ENCODE measurements around the gene SUSD2. TPM values are rescaled to one million over a fixed set of nuclear protein-coding genes. Genes with fewer than 3 reads are reported as not detected.

SUSD2 gene
- total and polyA plus RNA-seq, 9 donors = 0.40 to 2.6 (median 1.0) TPM

DNA sequence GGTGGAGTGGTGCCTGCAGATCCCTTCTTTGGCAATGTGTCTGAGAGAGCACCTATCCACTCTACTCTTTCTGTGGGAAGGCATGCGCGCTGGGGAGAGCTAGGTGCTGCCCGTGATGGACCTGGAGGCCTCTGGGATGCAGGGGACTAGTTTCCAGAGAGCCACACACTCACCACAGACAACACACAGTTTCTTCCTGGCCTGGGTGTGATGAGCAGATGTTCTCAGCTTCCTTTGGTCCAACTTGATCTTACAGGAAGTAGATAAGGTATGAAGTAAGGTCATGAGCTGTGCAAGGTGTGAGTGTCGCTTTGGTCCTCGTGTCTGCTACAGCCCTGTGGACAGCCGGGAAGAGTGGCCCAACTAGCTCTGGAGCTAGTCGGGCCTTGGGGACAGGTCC is 27.3 kb upstream of the SUSD2 start:
- Histone ChIP-seq H3K27me3 (ENCODE audit: control insufficient read depth, insufficient read depth, low read length) (peaks cover 2% of the 10 kb centered on the region), H3K27ac (ENCODE audit: low read length) (no peak overlapping the region), H3K4me3 (ENCODE audit: low read length) (no peak overlapping the region), H3K4me1 (ENCODE audit: control insufficient read depth, insufficient read depth, low read length) (peaks cover 42% of the 10 kb centered on the region), H3K36me3 (ENCODE audit: control insufficient read depth, insufficient read depth, low read length) (peaks cover 14% of the 10 kb centered on the region), H3K9me3 (replicated peaks; ENCODE audit: control insufficient read depth, low read depth, low read length) (no peaks in the 10 kb centered on the region)
- 95% methylated on average over 4 of the region's 7 CpGs for WGBS (ENCODE audit: insufficient coverage)
- DNase-seq = no peak

DNA sequence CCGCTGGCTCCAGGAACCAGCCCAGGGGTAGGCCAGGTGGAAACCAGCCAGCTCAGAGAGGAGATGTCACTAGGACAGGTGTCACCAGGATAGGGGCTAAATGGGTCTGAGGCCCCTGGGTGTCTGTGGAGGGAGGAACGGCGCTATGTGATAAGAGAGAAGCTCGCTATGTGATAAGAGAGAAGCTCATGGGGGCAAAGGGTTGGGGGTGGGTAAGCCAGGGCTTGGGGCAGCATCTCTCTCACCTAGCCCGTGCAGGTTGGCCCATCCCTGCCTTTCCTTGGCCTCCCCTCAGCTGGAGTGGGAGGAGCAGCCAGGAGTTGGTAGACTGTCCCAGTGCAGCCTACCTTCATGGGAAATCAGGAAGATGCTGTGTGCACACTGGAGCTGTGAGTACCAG is 26.5 kb upstream of the SUSD2 start:
- Histone ChIP-seq H3K27ac (ENCODE audit: low read length) (no peak overlapping the region), H3K36me3 (ENCODE audit: control insufficient read depth, insufficient read depth, low read length) (peaks cover 13% of the 10 kb centered on the region), H3K4me3 (ENCODE audit: low read length) (no peak overlapping the region), H3K4me1 (ENCODE audit: control insufficient read depth, insufficient read depth, low read length) (peaks cover 47% of the 10 kb centered on the region), H3K27me3 (ENCODE audit: control insufficient read depth, insufficient read depth, low read length) (peaks cover 2% of the 10 kb centered on the region), H3K9me3 (replicated peaks; ENCODE audit: control insufficient read depth, low read depth, low read length) (no peaks in the 10 kb centered on the region)
- no peak for DNase-seq
- 85% methylated on average over 5 of the region's 5 CpGs for WGBS (ENCODE audit: insufficient coverage)

DNA sequence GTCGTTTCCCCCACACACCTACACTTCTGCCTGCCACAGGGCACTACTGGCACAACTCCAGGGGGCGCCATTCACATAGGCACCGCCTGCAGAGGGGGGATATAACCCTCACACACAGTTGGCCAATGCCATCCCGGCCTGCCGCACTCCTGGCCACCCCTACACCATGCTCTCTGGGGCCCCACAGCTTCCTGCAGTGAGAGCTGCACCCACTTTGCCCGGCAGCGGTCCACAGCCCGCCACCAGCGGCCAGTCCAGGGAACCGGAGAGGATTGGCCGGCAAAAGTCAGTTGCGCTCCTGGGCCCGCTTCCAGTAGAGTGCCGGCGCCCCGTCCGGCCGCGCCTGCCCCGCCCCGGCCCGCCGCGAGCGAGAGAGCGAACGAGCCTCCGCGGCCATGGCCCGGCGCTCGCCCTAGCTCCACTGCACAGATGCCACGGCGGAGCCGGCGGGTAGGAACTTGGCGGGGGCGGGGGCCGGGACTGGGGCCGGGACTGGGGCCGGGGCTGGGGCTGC is 25.6 kb upstream of the SUSD2 start:
- WGBS (ENCODE audit: insufficient coverage) = under 1% methylated on average over 41 of the region's 41 CpGs
- peak overlapping the region; percentile 77 for H3K27ac ChIP-seq (ENCODE audit: low read length)
- peak; percentile 89 for DNase-seq
- no peaks in the 10 kb centered on the region for H3K9me3 ChIP-seq (replicated peaks; ENCODE audit: control insufficient read depth, low read depth, low read length)
- H3K4me3 ChIP-seq (ENCODE audit: low read length) = peak overlapping the region; percentile 83
- peaks cover 54% of the 10 kb centered on the region for H3K4me1 ChIP-seq (ENCODE audit: control insufficient read depth, insufficient read depth, low read length)
- peaks cover 14% of the 10 kb centered on the region for H3K36me3 ChIP-seq (ENCODE audit: control insufficient read depth, insufficient read depth, low read length)
- H3K27me3 ChIP-seq (ENCODE audit: control insufficient read depth, insufficient read depth, low read length) = peaks cover 2% of the 10 kb centered on the region

DNA sequence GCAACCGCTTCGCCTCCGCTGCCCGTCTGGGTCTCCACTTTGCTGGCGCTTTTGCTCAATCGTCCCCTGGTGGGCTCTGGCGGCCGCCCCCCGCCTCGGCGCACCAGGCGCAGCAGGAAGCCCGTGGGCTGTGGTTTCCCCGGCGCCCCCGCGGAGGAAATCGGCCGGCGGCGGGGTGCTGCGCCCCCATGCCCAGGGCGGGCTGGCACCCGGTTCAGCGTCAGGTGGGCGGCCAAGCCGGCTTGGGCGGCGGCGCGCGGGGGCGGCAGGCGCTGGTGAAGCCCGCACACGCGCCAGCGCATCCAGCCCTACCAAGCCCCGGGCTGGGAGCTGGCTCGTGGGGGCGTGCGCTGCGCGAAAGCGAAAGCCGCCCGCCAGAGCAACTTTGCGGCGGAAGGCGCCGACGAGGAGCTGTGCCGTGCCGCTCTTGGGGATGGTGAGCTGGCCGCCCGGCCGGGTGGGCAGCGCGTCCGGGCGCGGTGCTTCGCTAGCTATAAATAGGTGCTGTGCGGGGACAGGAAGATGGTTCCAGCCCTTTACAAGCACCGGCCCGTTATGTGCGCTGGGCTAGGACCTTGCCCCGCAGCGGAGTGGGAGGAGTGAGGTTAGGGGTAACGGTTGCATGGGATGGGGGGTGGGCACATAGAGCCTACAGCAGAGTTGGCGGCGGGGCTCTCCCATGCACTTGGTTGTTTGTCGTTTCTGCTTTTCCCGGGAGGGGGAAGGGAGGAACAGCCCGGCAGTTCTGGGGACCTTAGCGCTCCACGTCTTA is 25.0 kb upstream of the SUSD2 start:
- under 1% methylated on average over 77 of the region's 77 CpGs for WGBS (ENCODE audit: insufficient coverage)
- Histone ChIP-seq H3K4me3 (ENCODE audit: low read length) (peak overlapping the region; percentile 83), H3K9me3 (replicated peaks; ENCODE audit: control insufficient read depth, low read depth, low read length) (no peaks in the 10 kb centered on the region), H3K27me3 (ENCODE audit: control insufficient read depth, insufficient read depth, low read length) (peaks cover 2% of the 10 kb centered on the region), H3K36me3 (ENCODE audit: control insufficient read depth, insufficient read depth, low read length) (peaks cover 18% of the 10 kb centered on the region), H3K27ac (ENCODE audit: low read length) (peak overlapping the region; percentile 71), H3K4me1 (ENCODE audit: control insufficient read depth, insufficient read depth, low read length) (peaks cover 60% of the 10 kb centered on the region)
- DNase-seq = peak; percentile 54

DNA sequence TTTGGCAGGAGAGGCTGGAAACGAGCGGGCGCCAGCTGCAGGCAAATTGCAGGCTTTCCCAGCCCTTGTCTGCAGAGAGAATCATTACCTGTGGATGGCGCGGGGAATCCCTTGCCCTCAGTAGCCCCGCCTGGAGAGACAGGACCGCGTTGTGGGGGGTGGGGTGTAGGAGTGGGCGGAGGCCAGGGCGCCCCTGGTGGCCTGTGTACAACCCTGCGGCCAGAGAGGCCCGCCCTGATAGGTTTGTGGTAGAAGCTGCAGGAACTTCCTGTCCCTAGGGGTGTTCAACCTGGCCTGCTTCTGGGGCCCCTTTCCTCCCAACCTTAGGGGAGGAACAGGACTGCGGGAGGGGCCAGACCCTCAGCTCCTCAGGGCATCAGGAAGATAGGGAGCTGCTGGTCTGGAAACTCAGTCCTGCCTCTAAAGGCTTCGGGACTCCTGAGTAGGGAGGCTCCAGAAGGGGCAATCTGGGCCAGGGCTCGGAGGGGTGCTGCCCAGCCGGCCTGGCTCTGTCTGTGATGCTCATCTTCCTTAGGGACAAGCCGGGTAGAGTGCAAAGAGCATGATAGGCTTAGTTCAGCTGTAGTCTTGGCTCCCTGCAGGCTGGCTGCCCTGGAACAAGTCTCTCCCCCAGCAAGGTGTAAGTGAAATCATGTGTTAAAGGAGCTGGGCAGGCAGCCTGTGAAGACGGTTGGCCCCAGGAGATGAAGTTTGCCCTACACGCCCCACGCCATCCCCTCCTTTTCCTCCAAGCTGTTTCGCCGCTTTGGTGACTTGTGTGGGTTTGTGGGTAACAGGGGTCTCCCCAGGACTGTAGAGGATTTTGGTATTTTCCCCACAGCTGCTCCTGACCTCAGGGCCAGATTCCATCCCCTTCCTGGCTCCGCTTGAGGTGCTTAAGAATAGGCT is 24.1 kb upstream of the SUSD2 start:
- Histone ChIP-seq H3K27me3 (ENCODE audit: control insufficient read depth, insufficient read depth, low read length) (peaks cover 2% of the 10 kb centered on the region), H3K36me3 (ENCODE audit: control insufficient read depth, insufficient read depth, low read length) (peaks cover 25% of the 10 kb centered on the region), H3K4me1 (ENCODE audit: control insufficient read depth, insufficient read depth, low read length) (peaks cover 69% of the 10 kb centered on the region), H3K4me3 (ENCODE audit: low read length) (peak overlapping the region; percentile 83), H3K27ac (ENCODE audit: low read length) (peak overlapping the region; percentile 71), H3K9me3 (replicated peaks; ENCODE audit: control insufficient read depth, low read depth, low read length) (no peaks in the 10 kb centered on the region)
- whole genome bisulfite sequencing (ENCODE audit: insufficient coverage) = 1% methylated on average over 9 of the region's 23 CpGs
- peak; percentile 81 for DNase-seq

DNA sequence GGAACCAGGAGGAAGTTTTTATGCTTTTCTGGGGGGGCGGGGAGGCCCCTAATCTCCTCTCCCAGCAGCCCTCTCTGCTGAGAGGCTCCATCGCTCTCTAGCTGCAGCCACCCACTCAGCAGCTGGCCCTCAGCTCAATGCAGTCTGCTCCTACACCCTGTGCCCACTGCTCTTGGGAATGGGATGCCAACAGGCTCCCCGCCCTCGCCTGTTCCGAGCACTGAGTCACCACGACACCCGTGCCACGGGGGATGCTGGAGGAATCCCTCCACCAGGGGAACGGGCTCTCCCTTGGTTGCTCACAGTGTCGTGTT is 23.5 kb upstream of the SUSD2 start:
- Histone ChIP-seq H3K4me3 (ENCODE audit: low read length) (no peak overlapping the region), H3K27me3 (ENCODE audit: control insufficient read depth, insufficient read depth, low read length) (peaks cover 2% of the 10 kb centered on the region), H3K27ac (ENCODE audit: low read length) (peak overlapping the region; percentile 10), H3K4me1 (ENCODE audit: control insufficient read depth, insufficient read depth, low read length) (peaks cover 75% of the 10 kb centered on the region), H3K36me3 (ENCODE audit: control insufficient read depth, insufficient read depth, low read length) (peaks cover 29% of the 10 kb centered on the region), H3K9me3 (replicated peaks; ENCODE audit: control insufficient read depth, low read depth, low read length) (no peaks in the 10 kb centered on the region)
- DNase-seq = peak; percentile 79
- 38% methylated on average over 6 of the region's 10 CpGs for WGBS (ENCODE audit: insufficient coverage)

DNA sequence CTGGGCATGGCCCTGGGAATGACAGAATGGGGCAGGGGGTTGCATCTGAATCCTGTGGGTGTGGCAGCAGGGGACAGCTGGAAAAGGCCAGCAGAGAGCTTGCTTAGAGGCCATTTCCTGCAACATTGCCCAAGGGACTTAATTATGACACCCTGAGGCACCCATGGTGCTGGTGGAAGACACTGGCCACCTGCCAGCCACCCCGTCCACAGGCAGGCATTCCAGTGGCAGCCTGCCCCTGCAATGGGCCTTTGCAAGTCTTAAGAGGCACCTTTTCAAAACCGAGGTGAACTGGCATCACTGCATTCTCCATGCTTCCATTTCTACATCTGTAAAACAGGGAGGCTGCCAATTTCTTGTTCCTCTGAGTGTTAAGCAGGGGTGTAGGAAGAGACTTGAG is 21.6 kb upstream of the SUSD2 start:
- Histone ChIP-seq H3K4me1 (ENCODE audit: control insufficient read depth, insufficient read depth, low read length) (peaks cover 89% of the 10 kb centered on the region), H3K9me3 (replicated peaks; ENCODE audit: control insufficient read depth, low read depth, low read length) (no peaks in the 10 kb centered on the region), H3K36me3 (ENCODE audit: control insufficient read depth, insufficient read depth, low read length) (peaks cover 38% of the 10 kb centered on the region), H3K27ac (ENCODE audit: low read length) (no peak overlapping the region), H3K27me3 (ENCODE audit: control insufficient read depth, insufficient read depth, low read length) (no peaks in the 10 kb centered on the region), H3K4me3 (ENCODE audit: low read length) (no peak overlapping the region)
- WGBS (ENCODE audit: insufficient coverage) = 67% methylated on average over 1 of the region's 2 CpGs
- no peak for DNase-seq

DNA sequence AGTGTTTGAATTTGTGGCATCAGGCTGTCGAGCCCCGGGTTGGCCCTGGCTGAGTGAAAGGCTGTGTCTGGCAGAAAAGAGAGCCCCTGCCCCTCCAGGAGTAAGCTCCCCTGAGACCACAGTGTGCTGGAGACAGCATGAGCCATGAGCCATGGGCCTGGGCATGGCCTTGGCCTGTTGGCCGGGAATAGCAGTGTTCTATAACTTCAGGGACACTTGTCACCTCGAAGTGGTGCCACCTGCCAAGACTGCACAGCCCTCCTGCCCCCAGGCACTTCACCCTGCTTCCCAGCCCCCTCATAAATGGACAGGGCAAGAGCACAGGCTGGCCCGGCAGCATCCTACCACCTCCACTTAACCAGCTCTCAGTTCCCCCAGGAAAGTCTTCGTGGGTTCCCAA is 20.7 kb upstream of the SUSD2 start:
- Histone ChIP-seq H3K4me1 (ENCODE audit: control insufficient read depth, insufficient read depth, low read length) (peaks cover 89% of the 10 kb centered on the region), H3K36me3 (ENCODE audit: control insufficient read depth, insufficient read depth, low read length) (peaks cover 47% of the 10 kb centered on the region), H3K9me3 (replicated peaks; ENCODE audit: control insufficient read depth, low read depth, low read length) (no peaks in the 10 kb centered on the region), H3K4me3 (ENCODE audit: low read length) (no peak overlapping the region), H3K27me3 (ENCODE audit: control insufficient read depth, insufficient read depth, low read length) (no peaks in the 10 kb centered on the region), H3K27ac (ENCODE audit: low read length) (no peak overlapping the region)
- DNase-seq = no peak
- 83% methylated on average over 6 of the region's 6 CpGs for WGBS (ENCODE audit: insufficient coverage)

DNA sequence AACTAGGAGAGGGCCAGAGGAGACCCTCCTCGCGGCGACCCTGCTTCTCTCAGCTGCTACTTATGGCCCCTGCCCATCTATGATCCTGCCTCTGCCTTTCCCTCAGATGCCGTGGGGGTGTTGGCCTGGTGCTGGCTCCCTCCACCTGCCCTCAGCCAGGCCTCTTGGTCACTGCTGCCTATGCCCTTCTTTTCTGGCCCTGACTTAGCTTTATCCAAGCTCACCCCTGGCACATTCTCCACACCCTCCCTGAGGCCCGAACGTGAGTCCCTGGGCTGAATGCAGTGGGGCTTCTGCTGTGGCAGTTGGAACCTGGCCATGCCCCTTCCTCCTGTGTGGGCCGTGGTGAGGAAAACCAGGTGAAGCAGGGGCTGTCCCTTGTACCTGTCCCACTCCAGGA is 19.8 kb upstream of the SUSD2 start:
- Histone ChIP-seq H3K27ac (ENCODE audit: low read length) (no peak overlapping the region), H3K4me3 (ENCODE audit: low read length) (no peak overlapping the region), H3K4me1 (ENCODE audit: control insufficient read depth, insufficient read depth, low read length) (peaks cover 94% of the 10 kb centered on the region), H3K27me3 (ENCODE audit: control insufficient read depth, insufficient read depth, low read length) (no peaks in the 10 kb centered on the region), H3K36me3 (ENCODE audit: control insufficient read depth, insufficient read depth, low read length) (peaks cover 57% of the 10 kb centered on the region), H3K9me3 (replicated peaks; ENCODE audit: control insufficient read depth, low read depth, low read length) (no peaks in the 10 kb centered on the region)
- 77% methylated on average over 6 of the region's 7 CpGs for WGBS (ENCODE audit: insufficient coverage)
- no peak for DNase-seq

DNA sequence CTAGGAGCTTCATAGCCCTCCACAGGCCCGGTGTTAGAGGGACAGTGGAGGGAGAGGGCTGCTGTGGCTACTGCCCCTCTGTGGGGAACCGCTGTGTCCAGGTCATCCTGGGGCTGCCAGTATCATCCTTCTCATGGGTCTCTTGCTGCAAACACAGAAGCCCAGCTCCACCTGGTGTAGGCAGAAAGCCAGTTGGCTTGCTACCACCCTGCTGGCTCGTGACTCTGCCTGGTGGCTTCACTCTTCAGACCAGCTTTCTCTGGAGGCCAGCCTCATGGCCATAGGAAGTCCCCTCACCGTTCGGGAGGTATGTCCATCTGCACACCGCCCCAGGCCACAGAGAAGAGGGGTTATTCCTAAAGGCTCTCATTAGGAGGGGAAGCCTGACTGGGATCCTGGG is 19.4 kb upstream of the SUSD2 start:
- Histone ChIP-seq H3K4me1 (ENCODE audit: control insufficient read depth, insufficient read depth, low read length) (peaks cover 90% of the 10 kb centered on the region), H3K27ac (ENCODE audit: low read length) (peak overlapping the region; percentile 65)

More for the DNA sequence above, 19.4 kb upstream of the SUSD2 start:
- DNase-seq = peak; percentile 60
- Histone ChIP-seq H3K4me3 (ENCODE audit: low read length) (no peak overlapping the region), H3K9me3 (replicated peaks; ENCODE audit: control insufficient read depth, low read depth, low read length) (no peaks in the 10 kb centered on the region), H3K36me3 (ENCODE audit: control insufficient read depth, insufficient read depth, low read length) (peaks cover 60% of the 10 kb centered on the region), H3K27me3 (ENCODE audit: control insufficient read depth, insufficient read depth, low read length) (no peaks in the 10 kb centered on the region)
- 42% methylated on average over 4 of the region's 6 CpGs for WGBS (ENCODE audit: insufficient coverage)

Measured in muscle of leg (tissue), 11 donors.